ENCODE data around the gene BLMH.
A peak's percentile ranks its signal among the peaks of the same experiment; 100 is the strongest.

Gene BLMH, protein sequence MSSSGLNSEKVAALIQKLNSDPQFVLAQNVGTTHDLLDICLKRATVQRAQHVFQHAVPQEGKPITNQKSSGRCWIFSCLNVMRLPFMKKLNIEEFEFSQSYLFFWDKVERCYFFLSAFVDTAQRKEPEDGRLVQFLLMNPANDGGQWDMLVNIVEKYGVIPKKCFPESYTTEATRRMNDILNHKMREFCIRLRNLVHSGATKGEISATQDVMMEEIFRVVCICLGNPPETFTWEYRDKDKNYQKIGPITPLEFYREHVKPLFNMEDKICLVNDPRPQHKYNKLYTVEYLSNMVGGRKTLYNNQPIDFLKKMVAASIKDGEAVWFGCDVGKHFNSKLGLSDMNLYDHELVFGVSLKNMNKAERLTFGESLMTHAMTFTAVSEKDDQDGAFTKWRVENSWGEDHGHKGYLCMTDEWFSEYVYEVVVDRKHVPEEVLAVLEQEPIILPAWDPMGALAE

DNA sequence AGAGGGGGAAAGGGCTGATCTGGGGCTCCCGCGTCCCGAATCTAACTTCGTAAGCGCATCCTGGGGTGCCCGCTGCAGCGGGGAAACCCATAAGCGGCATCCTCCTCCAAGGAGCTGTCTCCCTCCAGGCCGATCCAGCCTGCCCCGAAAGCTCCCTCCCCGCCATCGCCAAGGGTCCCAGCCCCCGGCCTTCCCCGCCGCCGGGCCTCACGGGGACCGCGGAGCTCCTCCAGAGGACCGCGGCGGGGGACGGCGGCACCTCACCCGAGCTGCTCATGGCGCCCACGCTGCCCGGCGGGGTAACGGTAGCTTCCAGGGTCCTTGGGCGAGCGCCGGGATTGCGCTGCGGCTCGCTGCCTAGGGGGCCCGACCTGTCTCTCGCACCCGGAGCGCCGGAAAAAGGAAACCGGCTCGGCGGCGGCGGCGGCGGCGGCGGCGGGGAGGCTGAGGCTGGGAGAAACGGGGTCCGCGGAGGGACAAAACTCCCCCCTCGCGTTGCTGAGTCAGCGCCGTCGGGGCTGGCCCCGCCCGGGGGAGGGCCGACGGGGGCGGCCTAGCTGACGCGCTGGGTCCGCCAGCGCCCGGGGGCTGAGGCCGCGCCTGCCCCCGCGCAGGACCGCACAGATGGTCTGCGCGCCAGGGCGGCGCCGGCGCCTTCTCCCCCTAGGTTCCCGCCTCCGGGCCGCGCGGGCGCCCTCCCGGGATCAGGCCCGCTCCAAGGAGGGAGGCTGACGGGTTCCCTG is at the start of gene BLMH:
BLMH (minus strand) TSS at position 402 of the 743 bp plus-strand sequence; CDS start at position 277, 125 bp downstream.
- DNase-seq (ENCODE audit: extremely low read depth in 1 of 2, low read depth in 1 of 2), result peak; percentile 54 to 73

DNA sequence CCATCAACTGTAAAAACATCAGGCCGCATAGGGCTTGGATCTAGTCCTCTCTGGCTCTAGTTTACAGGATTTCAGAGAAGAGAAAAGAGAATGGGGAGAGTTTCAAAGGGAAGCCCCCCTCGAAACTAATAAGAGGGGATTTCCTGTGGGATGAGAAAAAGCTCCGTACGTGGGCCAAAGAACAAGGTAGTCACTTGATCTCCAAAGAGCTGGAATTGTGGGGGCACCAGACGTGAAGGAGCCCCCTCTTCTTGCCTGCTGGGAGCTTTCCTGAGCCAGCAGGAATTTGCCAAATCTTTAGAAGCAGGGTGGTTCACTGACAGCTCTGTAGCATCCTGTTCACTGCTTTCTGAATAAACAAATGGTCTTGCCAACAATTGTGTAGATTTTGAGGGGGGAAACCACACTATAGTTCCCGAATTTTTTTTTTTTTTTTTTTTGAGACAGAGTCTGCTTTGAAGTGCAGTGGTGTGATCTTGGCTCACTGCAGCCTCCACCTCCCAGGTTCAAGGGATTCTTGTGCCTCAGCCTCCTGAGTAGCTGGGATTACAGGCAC is 49.1 kb upstream of the BLMH start:
- no peak for DNase-seq (ENCODE audit: extremely low read depth in 1 of 2, low read depth in 1 of 2)

DNA sequence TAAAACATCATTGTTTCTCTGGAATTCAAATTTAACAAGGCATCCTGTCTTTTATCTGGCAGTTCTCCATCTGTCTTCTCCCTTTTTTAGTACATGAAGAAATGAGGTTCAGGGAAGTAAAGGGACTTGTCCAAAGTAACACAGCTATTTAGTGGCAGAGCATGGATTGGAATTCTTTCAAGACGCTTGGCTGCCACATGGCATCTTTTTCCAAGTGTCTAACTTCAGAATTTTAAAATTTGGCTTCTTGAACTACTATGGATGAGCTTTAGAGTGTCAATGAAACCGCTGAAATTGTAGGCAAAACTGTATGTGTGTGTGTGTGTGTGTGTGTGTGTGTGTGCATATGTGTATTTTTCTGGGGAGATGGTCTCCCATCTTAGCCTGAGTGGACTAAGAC is 47.3 kb upstream of the BLMH start:
- no peak for DNase-seq (ENCODE audit: extremely low read depth in 1 of 2, low read depth in 1 of 2)

DNA sequence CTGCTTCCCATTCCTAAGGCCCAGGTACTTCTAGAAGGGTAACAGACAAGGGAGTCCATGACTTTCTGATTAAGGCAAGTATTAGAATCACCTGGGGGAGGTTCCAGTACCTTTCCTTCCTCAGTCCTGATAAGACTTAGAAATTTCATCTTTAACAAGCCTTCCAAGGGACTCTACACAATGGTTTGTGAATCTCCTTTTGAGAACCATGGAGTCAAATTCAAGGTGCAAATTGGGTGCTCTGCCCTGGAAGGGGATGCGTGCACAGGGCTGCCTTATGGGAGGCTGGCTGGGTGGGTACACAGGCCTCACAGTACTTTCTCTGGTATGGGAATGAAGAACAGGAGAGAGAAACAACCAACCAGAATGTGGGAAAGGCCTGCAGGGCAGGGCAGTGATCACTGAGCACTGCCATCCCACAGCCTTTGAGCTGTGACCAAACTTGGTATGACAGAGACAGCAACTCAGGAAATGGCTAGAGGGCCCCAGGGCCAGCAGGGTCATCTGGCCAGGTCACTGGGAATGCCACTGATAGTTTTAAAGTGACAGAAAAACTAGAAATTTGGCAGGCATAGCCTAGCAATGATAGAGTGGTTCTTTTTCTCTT is 45.8 kb upstream of the BLMH start:
- no peak for DNase-seq (ENCODE audit: extremely low read depth in 1 of 2, low read depth in 1 of 2)

DNA sequence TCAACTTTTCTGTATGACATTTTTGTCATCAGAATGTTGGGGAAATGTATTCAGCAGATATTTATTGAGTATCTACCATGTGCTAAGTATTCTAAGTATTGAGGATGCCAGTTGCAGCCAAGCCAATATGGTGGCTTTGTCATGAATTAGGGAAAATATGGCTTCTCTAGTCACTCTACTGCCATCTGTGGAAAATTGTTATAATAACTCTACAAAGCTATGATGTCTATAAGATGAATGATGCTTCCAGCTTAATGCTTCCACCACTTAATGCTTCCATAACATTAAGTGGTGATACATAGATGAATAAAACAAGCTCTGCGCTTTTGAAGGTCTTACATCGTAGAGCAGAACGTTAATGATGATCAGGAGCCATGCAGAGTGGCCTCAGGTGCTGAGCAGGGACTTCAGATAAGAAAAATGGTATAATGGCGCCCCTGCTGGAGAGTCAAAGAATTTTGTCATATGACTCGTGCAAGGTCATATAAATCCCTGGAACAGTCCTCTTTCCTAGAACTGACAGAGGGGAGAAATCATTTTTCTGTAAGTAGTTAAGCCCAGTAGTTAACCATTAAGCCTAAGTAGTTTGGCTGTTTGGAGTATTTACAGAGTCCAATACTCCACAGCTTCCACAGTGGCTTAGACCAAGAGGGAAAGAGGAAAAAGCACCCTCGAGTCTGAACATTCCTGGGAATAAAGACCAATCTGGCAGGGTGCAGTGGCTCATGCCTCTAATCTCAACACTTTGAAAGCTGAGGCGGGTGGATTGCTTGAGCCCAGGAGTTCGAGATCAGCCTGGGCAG is 44.8 kb upstream of the BLMH start:
- DNase-seq (ENCODE audit: extremely low read depth in 1 of 2, low read depth in 1 of 2), result peak; percentile 33

DNA sequence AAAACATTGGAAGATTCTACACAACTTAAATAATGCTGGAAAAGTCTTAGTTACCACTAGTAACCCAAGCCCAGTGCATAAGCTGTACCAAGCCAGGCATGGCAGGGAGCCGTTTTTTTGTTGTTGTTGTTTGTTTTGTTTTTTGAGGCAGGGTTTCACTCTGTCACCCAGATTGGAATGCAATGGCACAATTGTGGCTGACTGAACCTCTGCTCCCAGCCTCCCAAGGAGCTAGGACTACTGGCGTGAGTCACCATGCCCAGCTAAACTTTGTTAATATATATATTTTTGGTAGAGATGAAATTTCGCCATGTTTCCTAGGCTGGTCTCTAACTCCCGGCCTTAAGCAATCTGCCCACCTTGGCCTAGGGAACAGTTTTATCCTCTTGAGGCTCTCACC is 42.7 kb upstream of the BLMH start:
- DNase-seq (ENCODE audit: extremely low read depth in 1 of 2, low read depth in 1 of 2), result no peak

DNA sequence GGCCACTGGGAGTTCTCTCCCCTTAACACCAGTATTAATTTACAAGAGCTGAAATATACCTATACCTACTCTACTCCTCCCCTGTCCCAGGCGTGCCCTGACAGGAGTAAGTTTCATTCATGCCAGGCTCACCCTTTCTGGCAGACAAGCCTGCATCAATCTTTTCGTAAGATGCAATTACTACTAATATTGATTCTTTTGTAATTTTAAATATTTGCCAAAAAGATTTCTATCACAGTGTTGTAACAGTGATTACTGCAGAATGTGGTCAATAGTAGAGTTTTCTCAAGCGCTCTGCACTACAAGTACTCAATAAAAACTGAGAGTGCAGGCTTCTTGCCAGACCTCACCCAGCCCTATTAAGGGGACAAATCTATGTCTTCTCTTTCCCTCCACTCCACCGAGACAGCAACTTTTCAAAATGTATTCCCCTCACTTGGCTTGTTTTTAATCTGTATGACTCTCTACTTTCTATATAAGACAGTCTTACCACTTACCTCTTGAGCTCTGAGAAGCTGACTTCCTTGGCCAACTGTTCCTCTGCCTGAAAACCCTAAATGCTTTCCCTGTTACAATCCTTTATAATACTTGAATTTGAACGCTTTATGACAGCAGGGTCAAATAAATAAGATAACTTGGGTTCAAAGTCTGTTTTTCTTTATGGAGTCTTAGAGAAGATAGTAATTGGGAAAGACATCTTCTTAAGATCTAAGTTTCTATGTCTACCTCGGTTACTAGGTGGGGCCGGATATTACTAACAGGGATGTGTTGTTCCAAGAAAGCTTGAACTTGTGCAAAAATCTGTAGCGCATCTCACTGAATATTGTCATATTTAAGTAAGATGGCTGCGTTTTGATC is 42.0 kb upstream of the BLMH start, which contains the start of gene TMIGD1:
TMIGD1 (minus strand) TSS at position 555 of the 858 bp plus-strand sequence. CDS start 1,924 bp downstream, outside the sequence.
- DNase-seq (ENCODE audit: extremely low read depth in 1 of 2, low read depth in 1 of 2), result no peak

DNA sequence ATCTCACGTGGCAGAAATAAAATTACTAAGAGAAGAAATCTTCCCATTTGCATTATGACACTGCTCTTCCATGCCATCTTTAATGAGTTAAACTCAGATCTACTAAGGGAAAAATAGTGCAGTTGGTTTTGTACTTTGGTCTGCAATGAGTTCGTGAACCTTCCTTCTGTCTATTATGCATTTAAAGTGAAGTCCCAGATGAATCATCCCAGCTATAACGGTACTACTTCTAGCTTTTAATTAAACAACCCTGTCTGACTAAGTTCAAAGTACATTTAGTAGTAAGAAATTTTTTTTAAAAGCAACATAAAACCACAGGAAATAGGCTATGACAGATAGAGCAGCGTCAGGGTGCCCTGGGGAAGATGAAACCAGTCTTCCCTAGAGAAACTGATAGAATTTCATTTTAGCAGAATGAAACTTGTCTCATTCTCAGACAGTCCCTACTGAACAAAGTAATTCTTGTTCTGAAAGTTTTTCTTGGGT is 40.4 kb upstream of the BLMH start:
- peak in 1 of 2 donors; percentile 20 for DNase-seq (ENCODE audit: extremely low read depth in 1 of 2, low read depth in 1 of 2)

DNA sequence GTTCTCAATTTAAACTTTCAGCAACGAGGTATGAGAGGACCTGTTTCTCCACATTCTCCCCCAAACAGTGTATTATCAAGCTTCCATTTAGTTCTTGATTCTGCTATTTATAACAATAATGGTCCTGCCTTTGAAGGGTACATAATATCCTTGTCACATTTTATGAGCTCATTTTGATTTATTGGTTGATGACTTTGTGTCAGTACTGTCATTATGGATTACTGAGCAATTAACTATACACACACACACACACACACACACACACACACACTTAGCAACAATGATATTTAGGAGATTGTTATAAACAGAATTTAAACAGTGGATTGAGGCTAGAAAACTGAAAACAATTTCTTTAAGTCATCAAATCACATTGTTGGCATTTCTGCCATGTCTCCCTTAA is 35.1 kb upstream of the BLMH start:
- no peak for DNase-seq (ENCODE audit: extremely low read depth in 1 of 2, low read depth in 1 of 2)

DNA sequence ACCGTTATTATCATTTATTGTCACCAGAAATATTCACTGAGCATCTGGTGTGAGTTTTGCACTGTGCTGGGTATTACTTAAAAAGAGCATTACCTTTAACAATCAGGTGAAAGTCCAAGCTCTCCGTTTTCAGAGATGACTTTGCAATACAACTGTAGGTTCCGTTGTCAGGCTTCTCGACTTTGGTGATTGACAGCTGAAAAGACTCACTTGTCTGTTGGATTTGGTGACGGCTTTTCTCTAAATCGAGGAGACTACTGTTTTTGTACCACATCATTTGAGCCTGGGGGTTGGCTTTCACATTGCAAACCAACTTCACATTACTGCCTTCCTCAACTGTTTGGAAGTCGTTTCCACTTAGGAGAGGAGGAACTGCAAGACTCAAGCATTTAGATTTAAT is 33.0 kb upstream of the BLMH start:
- DNase-seq (ENCODE audit: extremely low read depth in 1 of 2, low read depth in 1 of 2), result no peak

DNA sequence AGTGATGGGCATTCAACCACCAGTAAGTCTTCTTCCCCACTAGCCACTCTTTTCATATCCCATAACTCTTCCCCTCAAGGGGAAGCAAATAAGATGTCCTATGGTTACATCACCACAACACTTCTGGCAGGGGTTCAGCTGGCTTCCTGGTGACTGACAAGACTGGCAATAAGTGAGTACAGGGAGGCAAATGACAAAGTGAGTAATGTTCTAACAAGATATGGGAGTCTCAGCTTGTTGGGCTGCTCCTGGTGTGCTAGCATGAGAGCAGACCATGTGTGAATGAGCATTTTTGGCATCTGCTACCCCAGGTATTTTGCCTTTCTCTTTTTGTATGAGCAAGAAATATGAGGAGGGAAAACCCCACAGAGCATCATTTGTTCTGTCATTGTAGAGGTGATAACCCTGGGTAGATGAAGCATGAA is 32.2 kb upstream of the BLMH start:
- no peak for DNase-seq (ENCODE audit: extremely low read depth in 1 of 2, low read depth in 1 of 2)

DNA sequence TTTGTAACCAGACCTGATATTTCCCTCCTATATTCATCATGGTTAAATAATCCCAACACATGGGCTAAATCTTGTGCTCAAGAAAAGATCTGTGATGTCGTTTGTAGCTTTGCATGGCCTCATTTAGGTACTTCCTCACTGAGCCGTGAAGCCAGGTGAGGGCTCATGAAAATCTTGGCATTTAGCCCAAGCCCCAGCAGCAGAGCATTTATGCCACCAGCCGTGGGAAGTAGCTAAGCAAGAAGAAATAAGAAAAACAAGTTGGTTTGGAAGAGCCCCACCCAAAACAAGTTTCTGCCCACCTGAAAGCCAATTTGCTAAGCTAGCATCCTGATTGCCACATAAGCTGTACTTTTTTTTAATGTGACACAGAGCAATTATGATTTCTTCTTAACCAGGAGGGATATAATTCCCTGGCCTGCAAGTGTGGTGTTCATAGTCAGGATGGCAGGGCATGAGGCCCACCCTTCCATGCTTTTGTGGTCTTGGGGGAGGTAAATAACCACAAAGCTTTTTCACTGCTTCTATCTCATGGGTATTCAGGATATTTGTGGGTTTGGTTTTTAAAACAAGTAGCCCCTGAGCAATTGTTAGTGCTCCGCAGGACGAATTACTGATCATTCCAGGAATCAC is 31.6 kb upstream of the BLMH start:
- DNase-seq (ENCODE audit: extremely low read depth in 1 of 2, low read depth in 1 of 2), result no peak

DNA sequence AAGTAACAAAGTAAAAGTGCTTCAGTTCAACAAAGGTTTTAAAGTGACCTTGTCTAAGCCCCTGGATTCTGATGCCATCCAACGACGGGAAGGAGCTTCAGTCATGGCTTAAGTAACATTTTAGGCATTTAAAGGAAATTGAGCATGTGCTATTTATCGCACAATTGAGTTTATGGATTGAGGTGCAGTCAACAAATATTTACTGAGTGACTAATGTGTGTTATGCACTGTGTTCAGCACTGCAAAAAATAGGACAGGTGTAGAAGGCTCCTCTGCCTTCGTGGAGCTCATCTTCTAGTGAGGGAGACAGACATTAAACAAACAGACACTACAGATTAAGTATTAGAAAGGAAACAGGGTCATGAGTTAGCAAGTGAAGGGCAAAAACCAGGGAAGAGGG is 29.6 kb upstream of the BLMH start:
- no peak for DNase-seq (ENCODE audit: extremely low read depth in 1 of 2, low read depth in 1 of 2)

DNA sequence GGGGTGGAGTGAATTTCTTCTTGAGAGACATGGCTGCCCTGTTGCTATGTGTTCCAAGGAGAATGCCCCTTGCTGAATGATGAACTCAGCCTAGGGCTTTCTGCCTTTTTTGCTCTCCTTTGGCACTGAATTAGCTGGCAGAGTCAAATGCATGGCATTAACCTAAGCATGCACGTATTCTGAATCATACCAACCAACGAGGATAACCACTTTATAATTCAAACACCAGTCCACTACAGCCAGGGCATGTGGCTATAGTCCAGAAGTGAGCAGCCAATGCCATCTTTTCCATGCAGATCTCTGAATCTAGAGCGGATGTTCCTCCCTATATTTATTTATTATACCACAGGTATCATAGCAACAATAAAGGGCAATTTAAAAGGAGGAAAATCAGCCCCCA is 26.4 kb upstream of the BLMH start:
- DNase-seq (ENCODE audit: extremely low read depth in 1 of 2, low read depth in 1 of 2), result no peak

DNA sequence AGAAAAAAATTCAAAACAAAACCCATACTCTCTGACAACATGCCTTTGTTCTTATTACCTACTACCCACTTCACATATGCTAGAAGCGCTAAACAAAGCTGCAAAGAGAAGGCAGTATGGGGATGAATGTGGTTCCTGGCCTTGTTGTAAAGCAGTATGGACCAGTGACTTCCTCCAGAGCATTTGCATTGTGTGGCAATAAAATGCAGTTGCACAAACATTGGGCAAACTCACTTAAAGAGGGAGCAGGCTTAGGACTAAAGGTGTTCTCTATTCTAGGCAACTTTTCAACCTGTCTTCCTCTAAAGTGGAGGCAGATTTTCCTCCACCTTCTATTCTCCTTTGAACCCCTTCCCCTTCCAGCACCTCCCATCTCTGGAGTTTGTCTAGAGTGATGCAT is 25.0 kb upstream of the BLMH start:
- DNase-seq (ENCODE audit: extremely low read depth in 1 of 2, low read depth in 1 of 2), result no peak

DNA sequence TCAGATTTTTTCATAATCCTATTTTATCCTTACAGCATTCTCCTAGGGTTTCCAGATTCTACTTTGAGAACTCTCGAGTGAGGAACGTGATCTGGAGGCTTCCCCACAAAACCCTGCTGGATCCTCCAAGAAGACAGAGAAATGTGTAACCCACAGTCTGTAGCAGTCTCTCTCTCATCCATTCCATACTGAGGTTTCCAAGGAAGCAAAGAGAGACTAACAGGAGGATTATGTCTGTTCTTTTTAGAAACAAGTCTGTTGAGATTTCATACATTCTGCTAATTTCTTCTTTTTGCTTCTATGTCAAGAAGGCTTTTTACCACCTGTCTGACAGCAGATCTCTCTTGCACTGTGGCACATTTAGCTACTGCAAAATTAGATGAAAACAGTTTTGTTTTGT is 23.4 kb upstream of the BLMH start:
- no peak for DNase-seq (ENCODE audit: extremely low read depth in 1 of 2, low read depth in 1 of 2)

DNA sequence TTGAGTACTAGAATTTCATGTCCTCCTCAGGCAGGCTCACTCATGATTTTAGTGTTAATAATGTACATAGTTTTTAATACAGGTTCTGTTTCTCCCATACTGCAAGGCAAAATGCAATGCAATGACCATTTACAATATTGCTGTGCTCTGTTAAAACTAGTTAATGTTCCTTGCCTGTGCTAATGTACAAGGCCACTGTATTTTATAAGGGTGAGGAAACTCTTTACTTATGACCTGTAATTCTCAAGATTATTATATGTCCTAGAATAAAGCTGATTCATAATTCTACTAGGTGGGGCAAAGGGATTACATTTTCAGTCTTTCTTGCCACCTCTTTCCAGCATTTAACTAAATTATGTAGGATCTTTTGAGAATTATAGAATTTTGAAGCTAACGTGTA is 22.7 kb upstream of the BLMH start:
- DNase-seq (ENCODE audit: extremely low read depth in 1 of 2, low read depth in 1 of 2), result no peak

DNA sequence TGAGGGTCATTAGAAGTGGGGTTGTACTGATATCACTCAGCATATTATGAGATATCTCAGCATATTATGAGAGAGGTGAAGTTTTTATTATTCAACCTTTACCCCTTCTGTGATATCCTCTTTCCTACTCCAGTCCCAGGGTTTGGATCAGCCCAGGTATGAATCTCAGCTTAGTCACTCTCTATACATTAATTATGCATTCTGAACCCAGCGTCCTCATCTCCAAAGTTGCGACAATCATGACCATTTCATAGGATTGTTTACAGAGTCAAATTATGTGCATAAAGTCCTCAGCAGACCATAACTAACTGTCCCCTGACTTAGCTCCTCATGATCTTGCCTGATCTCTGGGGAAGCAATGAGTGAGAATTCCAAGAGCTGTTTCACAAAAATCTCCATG is 20.5 kb upstream of the BLMH start:
- no peak for DNase-seq (ENCODE audit: extremely low read depth in 1 of 2, low read depth in 1 of 2)

DNA sequence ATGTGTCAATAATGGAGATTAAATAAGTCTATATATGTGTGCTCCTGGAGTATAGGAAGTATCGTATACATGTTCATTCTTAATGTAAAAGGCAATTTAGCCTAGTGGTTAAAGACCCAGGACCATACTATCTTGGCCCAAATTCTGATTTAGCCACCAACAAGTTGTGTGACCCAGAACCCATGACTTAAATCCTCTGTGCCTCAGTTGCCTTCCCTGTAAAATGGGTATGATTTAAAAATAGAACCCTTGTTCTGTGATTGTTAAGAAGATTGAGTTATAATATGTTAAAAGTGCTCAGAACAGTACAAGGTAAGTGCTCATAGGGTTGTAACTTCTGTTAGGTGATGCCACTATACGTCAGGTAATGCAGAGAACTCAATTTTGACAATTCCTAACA is 18.8 kb upstream of the BLMH start:
- DNase-seq (ENCODE audit: extremely low read depth in 1 of 2, low read depth in 1 of 2), result no peak
